GM12865 (cell line): ENCODE results near the gene TMTC1.

Experiments
- DNase-seq: peaks from one replicate; pipeline ENCODE4 v3.0.0; 2010; ENCODE audit warnings: low read depth
- H3K4me3 ChIP-seq: 2 replicates; pipeline ENCODE4 v1.5.1; 2011; ENCODE audit warnings: mild to moderate bottlenecking, low read depth, low read length, control low read depth
- TF ChIP-seq, protein P1 (sequence below): IDR thresholded peaks from 2 replicates; pipeline ENCODE4 v1.5.1; 2011; ENCODE audit warnings: low read length, control low read depth, low read depth, inconsistent platforms; ENCODE audit not compliant: insufficient read depth; ENCODE audit errors: missing control alignments

Gene TMTC1

GRCh38 chr12:29734734-29735133 is 49.0 kb downstream of the TMTC1 start:
- TF ChIP-seq, protein P1, sequence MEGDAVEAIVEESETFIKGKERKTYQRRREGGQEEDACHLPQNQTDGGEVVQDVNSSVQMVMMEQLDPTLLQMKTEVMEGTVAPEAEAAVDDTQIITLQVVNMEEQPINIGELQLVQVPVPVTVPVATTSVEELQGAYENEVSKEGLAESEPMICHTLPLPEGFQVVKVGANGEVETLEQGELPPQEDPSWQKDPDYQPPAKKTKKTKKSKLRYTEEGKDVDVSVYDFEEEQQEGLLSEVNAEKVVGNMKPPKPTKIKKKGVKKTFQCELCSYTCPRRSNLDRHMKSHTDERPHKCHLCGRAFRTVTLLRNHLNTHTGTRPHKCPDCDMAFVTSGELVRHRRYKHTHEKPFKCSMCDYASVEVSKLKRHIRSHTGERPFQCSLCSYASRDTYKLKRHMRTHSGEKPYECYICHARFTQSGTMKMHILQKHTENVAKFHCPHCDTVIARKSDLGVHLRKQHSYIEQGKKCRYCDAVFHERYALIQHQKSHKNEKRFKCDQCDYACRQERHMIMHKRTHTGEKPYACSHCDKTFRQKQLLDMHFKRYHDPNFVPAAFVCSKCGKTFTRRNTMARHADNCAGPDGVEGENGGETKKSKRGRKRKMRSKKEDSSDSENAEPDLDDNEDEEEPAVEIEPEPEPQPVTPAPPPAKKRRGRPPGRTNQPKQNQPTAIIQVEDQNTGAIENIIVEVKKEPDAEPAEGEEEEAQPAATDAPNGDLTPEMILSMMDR = no peak

DNA sequence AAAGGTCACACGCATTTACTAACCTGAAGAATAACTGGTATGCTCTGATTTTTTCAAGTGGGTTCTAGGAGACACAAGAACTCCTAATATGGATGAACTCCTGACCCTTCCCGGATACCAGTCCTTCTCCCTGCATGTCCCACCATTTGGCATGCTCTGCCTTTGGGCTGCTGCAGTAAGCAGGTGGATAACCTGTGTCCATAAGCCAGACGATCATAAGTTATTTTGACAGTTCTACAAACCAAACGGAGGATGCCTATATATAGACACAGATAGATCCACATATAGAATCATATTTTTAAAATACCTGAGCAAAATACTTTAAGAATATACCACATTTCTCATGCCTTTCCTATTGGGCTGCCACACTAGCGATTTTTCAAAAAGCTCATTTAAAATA is 49.4 kb downstream of the TMTC1 start:
- no peak for DNase-seq
- H3K4me3 ChIP-seq = no peak overlapping the region
- TF ChIP-seq, protein P1 = no peak

More at GRCh38 chr12:29734734-29735133, 49.0 kb downstream of the TMTC1 start:
- no peak overlapping the region for H3K4me3 ChIP-seq
- DNase-seq = no peak

GRCh38 chr12:29733501-29733900 is 50.2 kb downstream of the TMTC1 start:
- DNase-seq = no peak
- TF ChIP-seq, protein P1 = no peak
- no peak overlapping the region for H3K4me3 ChIP-seq

GRCh38 chr12:29733060-29733459 is 50.7 kb downstream of the TMTC1 start:
- DNase-seq = no peak
- H3K4me3 ChIP-seq = no peak overlapping the region
- TF ChIP-seq, protein P1 = no peak

- H3K4me3 ChIP-seq = no peak overlapping the region
- TF ChIP-seq, protein P1 = no peak
- no peak for DNase-seq
Observed at GRCh38 chr12:29732593-29732992, 51.1 kb downstream of the TMTC1 start.

- no peak for DNase-seq
- TF ChIP-seq, protein P1 = no peak
- H3K4me3 ChIP-seq = no peak overlapping the region
Observed at GRCh38 chr12:29732191-29732590, 51.6 kb downstream of the TMTC1 start.

DNA sequence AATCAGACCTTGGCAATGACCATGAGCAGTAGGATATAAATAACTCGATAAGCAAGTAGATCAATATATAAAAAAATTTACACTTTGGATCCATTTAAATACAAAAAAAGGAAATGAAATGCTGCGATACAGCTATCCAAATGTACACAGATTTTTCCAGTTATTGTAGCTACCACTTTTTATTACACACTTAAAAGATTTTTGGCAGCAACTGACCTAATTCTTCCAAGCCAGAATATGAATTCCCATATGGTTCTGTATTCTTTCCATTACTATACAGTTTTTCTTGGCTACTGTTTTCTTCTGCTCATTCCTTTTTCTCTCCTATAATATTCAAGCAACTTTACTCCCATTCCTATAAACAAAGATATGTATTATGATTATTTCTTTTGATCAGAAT is 52.2 kb downstream of the TMTC1 start:
- TF ChIP-seq, protein P1 = no peak
- no peak for DNase-seq
- no peak overlapping the region for H3K4me3 ChIP-seq
